ENCODE data around the gene CARNS1. TPM values are rescaled to one million over a fixed set of nuclear protein-coding genes. Genes with fewer than 3 reads are reported as not detected.

Gene CARNS1
- total RNA-seq, 1 donor from 2014 or later, result 1.3 TPM

DNA sequence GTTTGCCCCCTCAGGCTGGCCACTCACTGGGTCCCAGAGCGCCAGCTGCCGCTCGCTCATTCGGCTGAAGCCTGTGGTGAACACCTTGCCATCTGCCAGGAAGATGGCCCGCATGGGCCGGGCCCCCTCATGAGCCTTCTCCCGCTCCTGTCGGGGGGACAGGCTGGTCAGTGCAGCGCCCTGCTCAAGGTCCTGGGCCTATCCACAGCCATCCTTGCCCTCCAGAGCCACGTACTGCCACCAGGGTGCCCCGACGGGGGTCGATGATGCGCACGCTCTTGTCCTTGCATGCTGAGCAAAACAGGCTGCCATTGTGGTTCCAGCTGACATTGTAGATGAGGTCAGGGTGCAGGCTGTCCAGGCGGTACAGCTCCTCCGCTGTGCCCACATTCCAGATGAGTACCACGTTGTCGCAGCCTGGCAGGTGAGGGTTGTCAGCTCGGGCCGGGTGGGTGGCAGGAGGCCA, 25.7 kb downstream of the CARNS1 start:
- DNase-seq (ENCODE audit: low spot score), result no peak

DNA sequence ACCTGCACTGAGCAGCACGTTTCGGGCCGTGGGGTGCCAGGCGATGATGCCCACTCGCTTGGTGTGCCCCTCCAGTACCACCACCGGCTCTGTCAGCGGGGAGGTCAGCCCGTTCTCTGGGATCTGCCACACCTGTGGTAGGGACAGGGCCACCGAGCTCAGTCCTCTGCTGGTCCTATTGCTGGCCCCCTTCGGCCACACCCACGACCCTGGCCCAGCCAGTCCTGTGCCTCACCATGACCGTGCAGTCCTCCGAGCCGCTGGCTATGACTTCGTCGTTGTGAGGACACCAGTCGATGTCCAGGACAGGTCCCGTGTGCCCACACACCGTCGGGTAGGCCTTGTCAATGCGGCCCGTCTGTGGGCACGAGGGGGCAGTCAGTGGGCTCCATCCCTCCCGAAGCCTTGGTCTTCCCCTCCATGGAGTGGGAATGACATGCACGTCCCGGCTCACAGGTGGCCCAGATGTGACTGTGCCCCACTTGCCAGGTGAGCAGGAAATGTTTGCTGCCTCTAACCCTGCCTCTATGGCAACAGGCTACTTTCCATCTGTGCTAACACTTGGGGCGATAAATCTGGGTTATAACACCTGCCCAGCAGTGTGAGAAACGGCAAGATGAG, 26.4 kb downstream of the CARNS1 start:
- DNase-seq (ENCODE audit: low spot score), result no peak

DNA sequence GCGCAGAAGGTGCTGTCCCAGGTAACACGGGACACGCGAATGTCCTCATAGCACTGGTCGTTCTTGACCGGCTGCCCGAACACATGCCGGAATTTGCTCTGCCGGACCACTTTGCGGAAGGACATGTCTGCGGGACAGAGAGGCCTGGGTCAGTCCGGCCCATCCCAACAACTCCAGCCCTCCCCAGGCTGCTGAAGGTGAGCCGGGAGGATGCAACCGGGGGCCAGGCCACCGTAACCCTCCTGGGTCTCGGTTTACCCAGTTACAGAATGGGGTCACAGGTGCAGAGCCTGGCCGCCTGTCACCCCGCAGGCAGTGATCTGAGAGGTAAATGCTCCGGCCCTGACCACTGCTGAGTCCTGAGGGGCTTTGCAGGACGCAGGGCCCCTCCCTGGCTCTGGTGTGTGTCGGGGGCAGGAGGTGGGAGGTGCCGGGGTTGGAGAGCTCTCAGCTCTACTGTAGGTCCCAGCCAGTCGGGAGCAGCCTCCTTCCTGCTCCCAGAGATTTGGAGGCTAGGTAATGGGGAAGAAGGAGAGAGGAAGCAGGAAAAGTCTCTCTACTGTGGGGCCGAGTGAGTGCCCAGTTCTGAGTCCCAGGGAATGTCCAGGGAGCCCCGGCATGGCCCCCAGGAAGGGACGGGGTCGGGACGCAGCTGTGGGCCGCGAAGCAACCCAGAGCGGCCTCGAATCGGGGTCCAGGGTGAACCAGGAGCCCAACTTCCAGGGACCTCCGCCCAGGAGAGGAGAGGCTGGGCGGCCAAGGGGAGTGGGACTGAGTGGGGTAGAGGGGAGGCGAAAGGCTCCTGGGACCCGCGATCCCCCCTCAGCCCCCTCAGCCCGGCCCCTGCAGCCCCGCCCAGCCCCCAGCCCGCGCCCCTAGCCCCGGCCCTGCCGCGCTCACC, 27.3 kb downstream of the CARNS1 start:
- no peak for DNase-seq (ENCODE audit: low spot score)

DNA sequence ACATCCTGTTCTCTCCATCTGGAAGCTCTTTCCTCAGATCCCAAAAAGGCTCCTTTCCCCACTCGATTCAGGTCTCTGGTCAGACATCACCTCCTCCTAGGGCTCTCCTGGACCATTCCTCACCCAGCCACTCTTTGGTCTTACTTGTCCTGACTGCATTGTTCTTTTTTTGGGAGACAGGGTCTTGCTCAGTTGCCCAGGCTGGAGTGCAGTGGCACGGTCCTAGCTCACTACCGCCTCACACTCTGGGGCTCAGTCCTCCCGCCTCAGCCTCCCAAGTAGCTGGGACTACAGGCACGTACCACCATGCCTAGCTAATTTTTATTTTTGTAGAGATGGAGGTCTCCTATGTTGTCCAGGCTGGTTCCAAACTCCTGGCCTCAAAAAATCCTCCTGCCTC, 30.0 kb downstream of the CARNS1 start:
- DNase-seq (ENCODE audit: low spot score), result no peak

DNA sequence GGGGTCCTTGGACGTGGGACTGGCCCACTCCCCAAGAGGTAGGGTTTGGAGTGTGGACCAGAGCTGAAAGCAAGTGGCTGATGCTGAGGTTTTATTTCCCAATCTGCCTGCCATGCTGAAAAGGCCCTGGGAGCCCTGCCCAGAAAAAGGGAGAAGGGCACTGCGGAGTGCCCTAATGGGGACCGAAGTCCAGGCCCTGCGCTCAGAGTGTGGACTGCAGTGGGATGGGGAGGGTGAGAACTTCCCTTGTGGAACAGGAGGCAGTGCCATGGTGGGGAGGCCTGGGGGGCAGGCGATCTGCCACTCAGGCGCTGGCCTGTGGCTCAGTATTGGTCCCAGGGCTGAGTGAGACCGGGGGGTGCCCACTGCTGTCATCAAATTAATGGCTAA, 32.7 kb downstream of the CARNS1 start:
- DNase-seq (ENCODE audit: low spot score), result no peak

DNA sequence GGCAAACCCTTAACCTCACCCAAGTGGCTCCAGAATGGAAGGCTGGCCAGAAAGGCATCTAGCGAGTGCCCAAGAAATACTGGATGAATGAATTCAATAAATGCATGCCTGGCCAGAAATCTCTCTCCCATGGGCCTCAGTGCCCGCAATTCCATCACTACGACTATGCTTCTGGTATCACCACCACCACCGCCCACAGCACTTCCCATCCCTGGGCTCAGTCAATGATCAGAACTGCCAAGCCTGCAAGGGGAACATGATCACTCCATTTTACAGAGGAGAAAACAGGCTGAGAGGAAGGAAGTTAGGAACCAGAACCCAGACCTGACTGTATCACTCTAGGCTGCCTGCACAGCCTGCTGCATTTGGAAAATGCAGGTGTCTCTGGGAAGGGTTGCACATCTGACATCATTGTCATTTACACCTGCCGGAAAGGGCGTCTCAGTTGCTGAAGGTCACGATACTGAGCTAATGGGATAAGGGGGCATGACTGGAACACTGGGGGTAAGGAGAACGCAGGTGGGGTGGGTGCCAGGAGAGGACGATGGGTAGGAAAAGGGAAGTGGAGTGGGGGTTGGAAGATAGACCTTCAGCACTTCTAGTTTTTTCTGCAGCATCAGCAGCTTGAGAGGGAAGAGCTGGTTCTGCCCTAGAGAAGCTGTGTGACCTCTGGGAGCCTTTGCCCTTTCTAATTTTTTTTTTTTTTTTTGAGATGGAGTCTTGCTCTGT, 33.8 kb downstream of the CARNS1 start:
- no peak for DNase-seq (ENCODE audit: low spot score)

DNA sequence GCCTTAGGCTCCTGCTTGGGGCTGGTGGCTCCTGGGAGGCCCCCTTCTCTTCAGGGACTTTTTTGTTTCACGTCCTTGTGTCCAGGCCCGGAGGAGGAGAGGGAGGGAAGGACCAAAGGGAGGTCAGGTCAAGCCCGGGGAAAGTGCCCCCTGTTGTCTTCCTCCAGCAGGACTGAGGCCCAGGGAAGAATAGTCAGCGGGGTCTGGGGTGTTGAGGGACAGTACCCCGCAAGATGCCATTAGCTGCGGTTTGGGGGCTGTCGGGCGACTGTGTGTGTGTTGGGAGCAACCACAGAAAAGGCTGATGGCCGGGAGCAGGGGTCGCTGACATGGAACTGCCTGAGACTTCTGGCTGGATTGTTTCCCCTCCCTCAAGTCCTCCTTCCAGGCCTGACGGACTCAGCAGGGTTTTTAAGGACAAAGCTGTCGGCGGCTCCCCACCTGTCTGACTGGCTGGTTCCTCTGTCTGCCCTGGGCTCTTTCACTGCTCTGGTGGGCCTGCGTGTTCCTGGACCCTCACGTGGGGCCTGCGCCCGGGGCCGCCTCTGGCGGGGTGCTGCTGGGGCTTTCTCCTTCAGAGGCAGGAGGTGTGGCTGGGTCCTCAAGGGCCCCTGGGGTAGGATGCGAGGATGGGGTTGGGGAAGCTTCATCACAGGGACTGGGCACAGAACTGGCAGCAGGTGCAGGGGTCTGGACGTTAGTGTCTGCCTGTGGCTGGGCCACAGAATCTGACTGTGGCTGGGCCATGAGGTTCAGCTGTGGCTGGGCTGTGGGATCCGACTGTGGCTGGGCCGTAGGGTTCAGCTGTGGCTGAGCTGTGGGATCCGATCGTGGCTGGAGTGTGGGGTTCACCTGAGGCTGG, 35.5 kb downstream of the CARNS1 start:
- DNase-seq (ENCODE audit: low spot score), result no peak

DNA sequence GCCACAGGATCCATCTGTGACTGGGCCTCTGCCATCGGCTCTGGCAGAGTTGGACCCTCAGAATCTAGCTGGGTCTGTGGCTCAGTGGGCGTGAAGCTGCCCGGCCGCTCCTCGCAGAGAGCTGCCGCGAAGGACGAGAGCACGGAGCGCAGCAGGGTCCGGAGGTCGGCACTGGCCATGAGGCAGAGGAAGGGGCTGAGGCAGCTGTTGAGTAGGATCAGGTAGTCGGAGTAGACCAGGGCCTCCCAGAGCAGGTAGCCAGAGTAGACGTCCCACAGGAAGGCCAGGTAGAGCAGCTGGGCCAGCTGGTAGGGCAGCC, 36.1 kb downstream of the CARNS1 start:
- no peak for DNase-seq (ENCODE audit: low spot score)

DNA sequence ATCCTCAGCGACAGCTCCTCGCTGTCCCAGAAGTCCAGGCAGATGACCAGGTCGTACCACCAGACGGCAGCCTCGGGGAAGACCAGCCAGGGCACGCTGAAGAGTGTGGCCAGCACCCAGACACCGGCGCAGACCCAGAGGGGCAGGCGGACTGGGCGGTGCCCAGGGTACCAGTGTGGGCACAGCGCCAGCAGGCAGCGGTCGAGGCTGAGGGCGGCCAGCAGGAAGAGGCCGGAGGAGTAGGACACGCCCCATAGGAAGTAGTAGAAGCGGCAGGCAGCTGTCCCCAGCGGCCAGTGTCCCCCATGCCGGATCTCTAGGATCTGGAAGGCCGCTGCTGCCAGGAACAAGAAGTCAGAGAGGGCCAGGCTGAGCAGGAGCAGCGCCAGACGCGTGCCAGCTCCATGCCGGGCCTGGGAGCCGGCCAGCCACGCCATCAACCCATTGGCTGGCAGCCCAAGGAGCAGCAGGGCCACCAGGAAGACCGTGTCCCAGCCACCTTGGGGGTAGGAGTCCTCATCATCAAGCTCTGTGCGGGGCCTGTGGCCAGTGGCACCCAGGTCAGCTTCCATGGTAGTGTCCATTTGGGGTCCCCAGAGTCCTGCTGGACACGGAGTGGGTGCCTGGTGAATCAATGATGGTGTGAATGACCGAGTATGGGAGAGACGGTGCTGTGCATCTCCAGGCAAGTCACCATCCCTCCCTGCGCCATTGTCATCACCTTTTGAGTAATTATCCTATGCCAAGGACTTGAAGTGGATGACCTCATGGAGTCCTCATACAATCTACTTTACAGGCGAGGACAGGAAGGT, 36.9 kb downstream of the CARNS1 start, which contains the start of gene GPR152:
GPR152 (minus strand) TSS at position 589 of the 812 bp plus-strand sequence; CDS start at position 584, 5 bp downstream.
- DNase-seq (ENCODE audit: low spot score), result no peak

DNA sequence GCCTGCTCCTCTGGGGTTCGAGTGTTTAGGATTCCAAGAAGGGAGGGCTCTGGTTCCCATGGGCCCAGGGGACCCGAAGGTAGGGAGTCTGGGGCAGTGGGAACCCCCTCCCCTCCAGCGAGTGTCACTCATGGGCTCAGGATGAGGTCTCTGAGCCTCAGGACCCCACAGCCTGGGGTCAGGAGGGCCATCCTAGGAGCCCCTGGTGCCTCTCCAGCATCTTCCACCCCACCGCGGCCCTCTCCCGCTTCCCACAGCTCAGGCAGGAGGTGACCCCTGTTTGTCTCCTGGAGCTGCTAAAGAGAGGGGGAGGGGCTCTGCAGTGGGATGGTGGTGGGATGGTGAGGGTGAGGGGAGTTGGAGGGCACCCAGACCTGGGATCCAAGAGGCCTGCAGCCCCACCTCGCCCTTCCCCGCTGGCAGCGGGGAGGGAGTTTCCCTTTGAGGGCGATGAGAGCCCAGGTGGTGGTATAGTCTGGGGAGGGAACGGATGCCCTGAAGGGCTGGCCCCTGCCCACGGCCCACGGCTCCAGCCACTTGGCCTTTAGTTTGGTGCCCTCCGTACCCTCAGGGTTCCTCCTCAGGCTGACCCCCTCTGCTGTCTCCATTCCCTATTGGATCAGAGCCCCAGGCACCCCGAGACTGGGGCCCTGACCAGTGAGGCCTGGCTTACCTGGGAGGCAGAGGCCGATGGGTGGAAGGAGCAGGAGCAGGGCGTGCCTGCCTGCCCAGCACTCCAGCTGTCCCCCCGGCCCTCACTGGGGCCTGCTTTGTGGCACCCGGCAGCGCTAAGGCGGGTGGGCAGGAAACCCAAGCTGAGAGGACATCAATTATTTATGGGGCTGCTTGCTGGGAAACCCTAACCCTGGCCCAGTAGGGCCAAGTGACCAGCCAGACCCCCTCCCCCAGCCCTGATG, 38.6 kb downstream of the CARNS1 start:
- DNase-seq (ENCODE audit: low spot score), result no peak

DNA sequence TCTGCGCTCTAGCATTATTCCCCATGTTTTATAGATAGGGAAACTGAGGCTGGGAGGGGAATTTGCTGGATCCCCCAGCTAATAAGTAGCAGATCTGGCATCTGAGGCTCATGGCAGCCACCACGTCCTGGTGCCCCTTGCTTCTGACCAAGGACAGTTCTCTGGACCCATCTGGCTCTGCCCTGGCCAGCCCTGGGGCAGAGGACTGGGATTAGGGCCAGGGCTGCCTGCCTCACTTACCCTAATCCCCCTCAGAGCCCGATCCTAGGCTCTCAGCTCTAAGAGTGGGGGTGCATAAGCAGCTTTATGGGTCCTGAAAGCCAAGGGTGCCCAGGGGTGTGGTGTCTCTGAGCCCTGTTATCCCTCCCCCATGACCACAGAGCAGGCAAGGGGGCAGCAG, 39.6 kb downstream of the CARNS1 start, which contains the start of gene CABP4:
CABP4 (plus strand) TSS at position 301 of the 400 bp plus-strand sequence; CDS start at position 371, 70 bp downstream.
- DNase-seq (ENCODE audit: low spot score), result no peak

DNA sequence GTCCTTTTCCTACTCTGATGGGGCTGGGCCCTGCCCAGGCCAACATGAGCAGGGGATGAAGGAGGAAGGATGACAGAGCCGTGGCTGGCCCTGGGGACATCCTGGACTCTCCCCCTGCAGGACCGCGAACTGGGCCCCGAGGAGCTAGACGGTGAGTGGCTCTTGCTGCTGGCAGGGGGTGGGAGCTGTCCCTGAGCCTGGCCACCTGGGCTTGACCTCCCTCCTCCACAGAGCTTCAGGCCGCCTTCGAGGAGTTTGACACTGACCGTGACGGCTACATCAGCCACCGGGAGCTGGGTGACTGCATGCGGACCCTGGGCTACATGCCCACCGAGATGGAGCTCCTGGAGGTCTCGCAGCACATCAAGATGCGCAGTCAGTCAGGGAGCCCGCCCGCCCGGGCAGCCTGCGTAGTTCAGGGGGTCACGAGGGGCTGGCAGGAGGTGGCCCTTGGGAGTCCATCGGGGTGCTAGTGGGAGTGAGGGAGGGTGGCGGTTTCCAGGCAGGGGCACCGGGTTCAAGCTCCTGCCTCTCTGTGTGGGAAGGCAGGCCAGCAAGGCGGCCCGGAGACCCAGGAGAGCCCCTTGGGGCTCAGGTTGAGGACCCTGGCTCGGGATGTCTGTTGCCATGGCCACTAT, 40.7 kb downstream of the CARNS1 start:
- DNase-seq (ENCODE audit: low spot score), result no peak

DNA sequence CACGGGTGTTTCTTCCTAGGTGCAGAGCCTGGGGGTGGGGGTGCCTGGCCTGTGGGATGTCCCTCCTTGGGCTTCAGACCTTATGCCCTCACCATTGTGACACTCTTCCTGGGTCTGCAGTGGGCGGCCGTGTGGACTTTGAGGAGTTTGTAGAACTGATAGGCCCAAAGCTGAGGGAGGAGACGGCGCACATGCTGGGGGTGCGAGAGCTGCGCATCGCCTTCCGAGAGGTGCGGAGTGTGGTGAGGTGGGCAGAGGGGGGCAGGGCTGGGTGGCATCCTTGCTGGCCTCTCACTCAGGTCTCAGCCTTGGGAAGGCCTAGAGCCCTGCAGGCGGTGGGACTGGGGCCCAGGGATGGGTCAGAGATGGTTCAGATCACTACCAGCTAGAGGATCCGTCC, 42.0 kb downstream of the CARNS1 start:
- DNase-seq (ENCODE audit: low spot score), result no peak

DNA sequence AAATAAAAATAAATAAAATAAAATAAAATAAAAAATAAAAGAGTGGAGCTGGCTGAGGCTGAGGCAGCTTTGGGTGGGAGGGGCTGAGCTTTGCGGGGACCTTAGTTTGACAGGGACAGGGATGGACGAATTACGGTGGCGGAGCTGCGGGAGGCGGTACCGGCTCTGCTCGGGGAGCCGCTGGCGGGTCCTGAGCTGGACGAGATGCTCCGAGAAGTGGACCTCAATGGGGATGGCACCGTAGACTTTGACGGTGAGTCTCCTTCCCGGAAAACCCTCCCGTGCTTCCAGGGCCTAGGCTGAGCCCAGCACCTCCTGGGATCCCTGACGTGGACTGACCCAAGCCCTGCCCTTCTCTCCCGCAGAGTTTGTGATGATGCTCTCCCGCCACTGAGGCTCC, 42.8 kb downstream of the CARNS1 start:
- DNase-seq (ENCODE audit: low spot score), result no peak

DNA sequence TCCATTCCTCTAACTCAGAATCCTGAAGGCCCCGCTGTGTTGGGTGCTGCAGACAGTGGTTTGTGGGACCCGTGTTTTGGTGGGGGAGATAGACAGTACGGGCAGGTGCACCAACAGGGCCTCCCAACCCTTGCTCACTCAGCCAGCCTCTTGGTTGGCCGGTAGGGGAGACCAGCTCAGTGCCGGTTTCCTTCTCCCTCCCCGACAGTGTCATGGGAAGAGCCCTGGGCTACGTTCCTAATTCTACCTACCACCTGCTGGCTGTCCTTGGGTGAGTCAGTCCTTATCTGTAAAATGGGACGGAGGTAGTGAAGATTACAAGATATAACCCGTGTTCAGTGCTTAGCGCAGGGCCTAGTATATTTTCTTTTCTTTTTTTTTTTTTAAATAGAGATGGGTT, 47.7 kb downstream of the CARNS1 start:
- DNase-seq (ENCODE audit: low spot score), result no peak

DNA sequence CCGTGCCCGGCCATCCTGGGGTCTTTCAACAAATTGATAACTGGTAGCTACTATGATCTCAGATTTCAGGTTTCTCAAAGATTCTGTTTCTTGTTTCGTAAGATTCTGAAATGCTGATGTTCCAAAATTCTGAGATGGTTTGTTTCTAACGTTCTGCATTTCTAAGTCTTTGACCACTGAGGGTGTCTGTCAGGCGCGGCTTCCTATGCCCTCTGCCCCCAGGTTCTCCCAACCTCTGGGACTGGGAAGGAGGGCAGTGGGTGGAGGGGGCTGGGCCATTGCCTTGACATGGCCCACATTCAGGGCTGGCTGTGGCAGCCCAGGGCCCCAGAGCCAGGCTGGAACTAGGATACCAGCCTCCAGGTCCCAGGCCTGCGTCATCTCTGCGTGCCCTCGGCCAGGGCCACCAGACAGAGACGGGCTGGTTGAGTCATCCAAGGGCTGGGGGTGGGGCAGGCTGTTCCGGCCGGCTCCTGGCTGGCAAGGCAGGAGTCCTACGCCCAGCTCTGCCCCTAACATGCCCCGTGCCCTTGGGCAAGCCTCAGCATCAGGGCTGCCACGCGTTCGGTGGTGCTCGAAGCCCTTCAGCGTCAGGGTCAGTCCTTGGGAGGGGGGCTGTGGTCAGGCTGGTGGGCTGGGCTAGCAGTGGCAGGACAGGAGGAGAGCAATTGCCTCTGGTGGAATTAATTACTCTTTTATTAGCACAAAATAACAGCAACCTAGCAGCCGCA, 48.4 kb downstream of the CARNS1 start:
- DNase-seq (ENCODE audit: low spot score), result peak; percentile 86

DNA sequence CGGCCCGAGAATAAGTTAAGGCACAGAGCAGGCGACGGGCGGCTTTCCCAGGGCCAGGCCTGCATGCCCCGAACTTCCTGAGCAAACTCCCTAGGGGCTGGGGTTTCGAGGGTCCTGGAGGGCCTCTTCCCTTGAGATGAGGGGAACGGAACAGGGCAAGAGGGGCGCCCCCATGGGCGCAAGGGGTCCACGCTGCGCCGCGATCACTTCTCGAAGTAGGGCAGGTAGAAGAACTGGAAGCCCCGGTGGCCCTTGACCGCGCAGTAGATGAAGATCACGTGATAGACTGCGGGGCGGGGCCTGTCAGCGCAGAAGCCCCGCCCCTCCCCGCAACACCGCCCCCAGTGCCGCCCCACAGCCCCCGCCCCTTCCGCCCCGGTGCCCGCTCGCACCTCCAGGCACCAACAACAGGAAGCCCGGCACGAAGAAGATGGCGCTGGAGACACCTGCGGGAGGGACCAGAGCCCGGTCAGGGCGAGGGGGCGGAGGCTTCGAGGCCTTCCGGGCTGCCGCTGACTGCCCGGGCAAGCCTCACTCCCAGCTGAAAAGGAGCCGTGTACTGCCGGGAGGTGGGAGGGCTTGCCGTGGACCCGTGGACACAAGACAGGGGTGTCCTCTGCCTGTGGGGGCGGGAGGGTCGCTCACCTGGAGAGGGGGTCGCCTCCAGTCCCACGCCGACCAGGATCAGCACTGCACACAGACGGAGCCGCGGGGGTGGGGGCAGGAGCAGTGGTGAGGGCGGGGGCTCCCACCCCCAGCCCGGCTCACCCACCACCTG, 49.1 kb downstream of the CARNS1 start:
- peak; percentile 92 for DNase-seq (ENCODE audit: low spot score)

DNA sequence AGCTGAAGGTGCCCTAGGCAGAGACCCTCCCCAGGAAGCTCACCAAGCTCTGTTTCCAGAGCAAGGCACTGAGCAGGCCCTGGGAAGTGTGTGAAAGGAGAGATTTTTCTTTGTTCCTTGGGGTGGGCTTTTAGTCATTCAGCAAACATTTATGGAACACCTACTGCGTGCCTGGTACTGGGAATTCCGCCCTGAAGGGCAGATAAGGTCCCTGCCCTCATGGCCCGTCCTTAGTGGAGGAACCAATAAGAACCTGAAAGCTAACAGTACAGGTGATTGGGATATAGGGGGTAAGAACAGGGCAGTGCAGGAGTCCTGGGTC, 49.7 kb downstream of the CARNS1 start:
- no peak for DNase-seq (ENCODE audit: low spot score)
